A549 (cell line): ENCODE results near the gene ZNF717. TPM values are rescaled to one million over a fixed set of nuclear protein-coding genes. Genes with fewer than 3 reads are reported as not detected.
"Not testable (repeated sequence)": the region's sequence is repeated elsewhere in the genome, so short reads cannot be mapped to it uniquely, and the experiment has no call there.

Experiments used
- ATAC-seq, 2 experiments: fragments of 200-7000 bp in 1 of 2; fragments of >200 bp in 1 of 2; cut with Nextera tagmentation in 1 of 2; cut with Tn5 transposase in 1 of 2; 3 replicates each; pipeline versions ENCODE4 v1.8.0 to v1.9.1; 2018 to 2020; ENCODE audit warnings: mild to moderate bottlenecking in 1 of 2, moderate library complexity in 1 of 2
- CTCF ChIA-PET: fragments of 300-600 bp; sonication (Branson Sonifier 250); formaldehyde crosslinking; extraction: SDS; loops from one replicate; lab custom pipeline; 2021; ENCODE audit warnings: antibody characterized with exemption, inconsistent platforms; lab: Yijun Ruan, JAX
- POLR2A ChIA-PET: fragments of 350-600 bp; formaldehyde crosslinking; extraction: SDS; loops from one replicate; lab custom pipeline; 2021; ENCODE audit warnings: antibody characterized with exemption, inconsistent platforms; lab: Yijun Ruan, JAX
- DNase-seq, 2 experiments: peaks; one replicate each; pipeline versions ENCODE4 v3.0.0 to v3.0.0-alpha.2; 2011 to 2016; ENCODE audit warnings: low read depth in 1 of 2, low spot score in 1 of 2
- FAIRE-seq: peaks from 2 replicates; lab custom pipeline; 2011; peaks lifted over from hg19 to GRCh38; lab: Jason Lieb, UNC
- H3K27ac ChIP-seq, 2 experiments: fragments of >200 bp; sonication (Bioruptor Twin); formaldehyde crosslinking; 3 replicates each; pipeline ENCODE4 v1.5.1; 2016 to 2017
- H3K4me1 ChIP-seq: fragments of >200 bp; sonication (Bioruptor Twin); formaldehyde crosslinking; 3 replicates; pipeline ENCODE4 v1.6.1; 2016
- H3K4me2 ChIP-seq: fragments of >200 bp; sonication (Bioruptor Twin); formaldehyde crosslinking; 3 replicates; pipeline ENCODE4 v1.6.1; 2016
- H3K4me3 ChIP-seq: fragments of >200 bp; sonication (Bioruptor Twin); formaldehyde crosslinking; 3 replicates; pipeline ENCODE4 v1.5.1; 2016
- H3K9me3 ChIP-seq: fragments of >200 bp; sonication (Bioruptor Twin); formaldehyde crosslinking; 3 replicates; pipeline ENCODE4 v1.6.1; 2016
- ATOH8 ChIP-seq: fragments of 250-450 bp; sonication (Bioruptor Pico); IDR thresholded peaks from 2 replicates; pipeline ENCODE4 v1.5.0; 2020; ENCODE audit warnings: low read depth, mild to moderate bottlenecking, moderate library complexity
- CHD2 ChIP-seq: fragments of 150-350 bp; IDR thresholded peaks from 2 replicates; pipeline ENCODE4 v1.6.1; 2014; ENCODE audit warnings: low read length; ENCODE audit not compliant: partially characterized antibody
- EHF ChIP-seq: fragments of 250-450 bp; sonication (Bioruptor Pico); IDR thresholded peaks from 2 replicates; pipeline ENCODE4 v1.5.0; 2020; ENCODE audit warnings: mild to moderate bottlenecking
- EP300 ChIP-seq, 2 experiments: fragments of >200 bp; sonication (Bioruptor Twin); formaldehyde crosslinking; IDR thresholded peaks; 2 replicates in 1 of 2; 3 replicates in 1 of 2; pipeline ENCODE4 v1.6.1; 2016 to 2017
- FOSB ChIP-seq: fragments of 250-450 bp; sonication (Bioruptor Pico); IDR thresholded peaks from 2 replicates; pipeline ENCODE4 v1.5.0; 2020; ENCODE audit warnings: mild to moderate bottlenecking, moderate library complexity
- HOXA7 ChIP-seq: fragments of 250-450 bp; sonication (Bioruptor Pico); IDR thresholded peaks from 2 replicates; pipeline ENCODE4 v1.5.0; 2020; ENCODE audit warnings: mild to moderate bottlenecking, moderate library complexity
- JUN ChIP-seq, 2 experiments: fragments of >200 bp; sonication (Bioruptor Twin); formaldehyde crosslinking; IDR thresholded peaks; 2 replicates in 1 of 2; 3 replicates in 1 of 2; pipeline ENCODE4 v1.6.1; 2016 to 2017
- MAX ChIP-seq: IDR thresholded peaks from 2 replicates; pipeline ENCODE4 v1.6.1; 2012
- MAZ ChIP-seq: fragments of 150-350 bp; IDR thresholded peaks from 2 replicates; pipeline ENCODE4 v1.6.1; 2014; ENCODE audit warnings: antibody characterized with exemption, low read depth, low read length, borderline replicate concordance
- MYC ChIP-seq: IDR thresholded peaks from 2 replicates; pipeline ENCODE4 v1.6.1; 2012; ENCODE audit warnings: mild to moderate bottlenecking, inconsistent platforms, low read length, improper control_type of control experiment, borderline replicate concordance
- NPAS2 ChIP-seq: fragments of 250-450 bp; sonication (Bioruptor Pico); IDR thresholded peaks from 2 replicates; pipeline ENCODE4 v1.8.0; 2022; ENCODE audit warnings: mild to moderate bottlenecking, moderate library complexity, borderline replicate concordance
- PBX3 ChIP-seq: IDR thresholded peaks from 2 replicates; pipeline ENCODE4 v1.6.1; 2012
- POLR2A ChIP-seq: IDR thresholded peaks from 2 replicates; pipeline ENCODE4 v1.6.1; 2012; ENCODE audit warnings: mild to moderate bottlenecking, low read length
- WGBS: methylation state at CpG from one replicate; pipeline ENCODE4 v1.1.6; 2017; ENCODE audit errors: missing lambda C conversion rate; 5-methylcytosine and 5-hydroxymethylcytosine counted together
- polyA plus RNA-seq, 4 experiments: library from polyadenylated mRNA; depleted of rRNA in 3 of 4; stranded (reverse); fragments of >200 nt; fragmentation: RNase III in 1 of 4; extraction: RNeasy Plus Mini Kit Qiagen cat#74134 plus additional on column Dnase treatment in 1 of 4; gene quantifications; 2 replicates in 3 of 4; 3 replicates in 1 of 4; pipeline ENCODE4 v1.2.3, GENCODE V29; 2011 to 2017

ZNF717 gene
- polyA plus RNA-seq, 2 of the 4 experiments (the other 2 are of a cell fraction): 2.8 to 12.6 TPM

GRCh38 chr3:75782506-75782905, 2.8 kb downstream of the ZNF717 start:
- POLR2A ChIA-PET: no interaction called here
- TF ChIP-seq CHD2: no peak
- TF ChIP-seq EP300 (IDR thresholded peaks at IDR 0.05): no peak
- TF ChIP-seq HOXA7 (CRISPR knock-in tag): no peak
- no peak for TF ChIP-seq MYC
- no peak for TF ChIP-seq NPAS2 (CRISPR knock-in tag)
- TF ChIP-seq ATOH8: no peak
- no peak for TF ChIP-seq PBX3
- DNase-seq: no peak
- peaks cover 30% of the 10 kb centered on the region for H3K9me3 ChIP-seq
- CTCF ChIA-PET: no interaction called here
- no peak overlapping the region for H3K4me3 ChIP-seq
- no peaks in the 10 kb centered on the region for H3K4me1 ChIP-seq
- H3K4me2 ChIP-seq: no peak overlapping the region
- 90% methylated on average over 16 of the region's 16 CpGs for WGBS
- no peak overlapping the region for H3K27ac ChIP-seq
- ATAC-seq: no peak
- FAIRE-seq: no peak

- FAIRE-seq (no peak), ATAC-seq (no peak)
- TF ChIP-seq FOSB (CRISPR knock-in tag): no peak
These were observed 4.1 kb downstream of the ZNF717 start for GRCh38 chr3:75781079-75781745.

GRCh38 chr3:75777742-75778141, 7.6 kb downstream of the ZNF717 start:
- H3K27ac ChIP-seq, CTCF ChIA-PET, FAIRE-seq, POLR2A ChIA-PET, H3K4me2 ChIP-seq, H3K4me3 ChIP-seq, H3K4me1 ChIP-seq, ATAC-seq, DNase-seq: not testable (repeated sequence)
- peaks cover 31% of the 10 kb centered on the region; the same call in 2 of the 3 replicates for H3K9me3 ChIP-seq
- 94% methylated on average over 11 of the region's 11 CpGs for WGBS

More at GRCh38 chr3:75781079-75781745, 4.1 kb downstream of the ZNF717 start:
- H3K4me1 ChIP-seq: no peaks in the 10 kb centered on the region
- WGBS: 57% methylated on average over 7 of the region's 7 CpGs
- H3K4me3 ChIP-seq: no peak overlapping the region
- CTCF ChIA-PET: no interaction called here
- POLR2A ChIA-PET: no interaction called here
- H3K9me3 ChIP-seq: peaks cover 33% of the 10 kb centered on the region
- no peak for DNase-seq
- H3K27ac ChIP-seq: no peak overlapping the region
- H3K4me2 ChIP-seq: no peak overlapping the region

- peaks cover 18% of the 10 kb centered on the region; the same call in 1 of the 3 replicates for H3K9me3 ChIP-seq
- H3K27ac ChIP-seq, DNase-seq, H3K4me3 ChIP-seq, CTCF ChIA-PET, FAIRE-seq, H3K4me1 ChIP-seq, ATAC-seq, POLR2A ChIA-PET, H3K4me2 ChIP-seq: not testable (repeated sequence)
- 80% methylated on average over 10 of the region's 10 CpGs for WGBS
These were observed 13.7 kb downstream of the ZNF717 start for GRCh38 chr3:75771631-75772030.

- 100% methylated on average over 1 of the region's 7 CpGs for WGBS
- Histone ChIP-seq H3K27ac (no peak overlapping the region), H3K4me2 (no peak overlapping the region), H3K9me3 (peaks cover 21% of the 10 kb centered on the region; the same call in 2 of the 3 replicates), H3K4me1 (no peaks in the 10 kb centered on the region), H3K4me3 (no peak overlapping the region)
- ChIA-PET POLR2A (no interaction called here), CTCF (no interaction called here)
- DNase-seq (no peak), ATAC-seq (no peak), FAIRE-seq (no peak)
- TF ChIP-seq MAZ (no peak), JUN (IDR thresholded peaks at IDR 0.05) (no peak), POLR2A (no peak), EHF (CRISPR knock-in tag) (no peak), MAX (no peak), FOSB (CRISPR knock-in tag) (no peak)
These were observed 16.9 kb downstream of the ZNF717 start for GRCh38 chr3:75768303-75769017.
